ENCODE data around the gene CTAGE8.
"Not testable (repeated sequence)": the region's sequence is repeated elsewhere in the genome, so short reads cannot be mapped to it uniquely, and the experiment has no call there.

The CTAGE8 gene, protein sequence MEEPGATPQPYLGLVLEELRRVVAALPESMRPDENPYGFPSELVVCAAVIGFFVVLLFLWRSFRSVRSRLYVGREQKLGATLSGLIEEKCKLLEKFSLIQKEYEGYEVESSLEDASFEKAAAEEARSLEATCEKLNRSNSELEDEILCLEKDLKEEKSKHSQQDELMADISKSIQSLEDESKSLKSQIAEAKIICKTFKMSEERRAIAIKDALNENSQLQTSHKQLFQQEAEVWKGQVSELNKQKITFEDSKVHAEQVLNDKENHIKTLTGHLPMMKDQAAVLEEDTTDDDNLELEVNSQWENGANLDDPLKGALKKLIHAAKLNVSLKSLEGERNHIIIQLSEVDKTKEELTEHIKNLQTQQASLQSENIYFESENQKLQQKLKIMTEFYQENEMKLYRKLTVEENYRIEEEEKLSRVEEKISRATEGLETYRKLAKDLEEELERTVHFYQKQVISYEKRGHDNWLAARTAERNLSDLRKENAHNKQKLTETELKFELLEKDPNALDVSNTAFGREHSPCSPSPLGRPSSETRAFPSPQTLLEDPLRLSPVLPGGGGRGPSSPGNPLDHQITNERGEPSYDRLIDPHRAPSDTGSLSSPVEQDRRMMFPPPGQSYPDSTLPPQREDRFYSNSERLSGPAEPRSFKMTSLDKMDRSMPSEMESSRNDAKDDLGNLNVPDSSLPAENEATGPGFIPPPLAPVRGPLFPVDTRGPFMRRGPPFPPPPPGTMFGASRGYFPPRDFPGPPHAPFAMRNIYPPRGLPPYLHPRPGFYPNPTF

GRCh38 chr7:144269188-144269587 is at the start of gene CTAGE8:
CTAGE8 (minus strand) TSS chr7:144269288; CDS start chr7:144269250, 38 bp downstream.
- not testable (repeated sequence) for H3K4me3 ChIP-seq (ENCODE audit: low read depth, low read length); H3K9ac ChIP-seq (ENCODE audit: low read depth, low read length); H3K27ac ChIP-seq (ENCODE audit: low read depth, low read length); H3K9me3 ChIP-seq (ENCODE audit: control insufficient read depth, insufficient read depth, low read length); H3K36me3 ChIP-seq (ENCODE audit: control insufficient read depth, insufficient read depth, low read length); H3K27me3 ChIP-seq (ENCODE audit: control insufficient read depth, insufficient read depth, low read length); H3K4me1 ChIP-seq (ENCODE audit: control insufficient read depth, insufficient read depth, low read length)

- H3K9ac ChIP-seq (ENCODE audit: low read depth, low read length); H3K27me3 ChIP-seq (ENCODE audit: control insufficient read depth, insufficient read depth, low read length); H3K9me3 ChIP-seq (ENCODE audit: control insufficient read depth, insufficient read depth, low read length); H3K27ac ChIP-seq (ENCODE audit: low read depth, low read length); H3K36me3 ChIP-seq (ENCODE audit: control insufficient read depth, insufficient read depth, low read length); H3K4me3 ChIP-seq (ENCODE audit: low read depth, low read length); H3K4me1 ChIP-seq (ENCODE audit: control insufficient read depth, insufficient read depth, low read length): not testable (repeated sequence)
Measured at GRCh38 chr7:144317537-144317936, 48.4 kb upstream of the CTAGE8 start.

GRCh38 chr7:144311872-144312469 is 42.9 kb upstream of the CTAGE8 start, which contains the start of gene OR2A1:
OR2A1 (plus strand) TSS chr7:144312419; CDS start chr7:144318125, 5,706 bp downstream.
- not testable (repeated sequence) for H3K9me3 ChIP-seq (ENCODE audit: control insufficient read depth, insufficient read depth, low read length); H3K27ac ChIP-seq (ENCODE audit: low read depth, low read length); H3K9ac ChIP-seq (ENCODE audit: low read depth, low read length); H3K36me3 ChIP-seq (ENCODE audit: control insufficient read depth, insufficient read depth, low read length); H3K4me1 ChIP-seq (ENCODE audit: control insufficient read depth, insufficient read depth, low read length); H3K27me3 ChIP-seq (ENCODE audit: control insufficient read depth, insufficient read depth, low read length); H3K4me3 ChIP-seq (ENCODE audit: low read depth, low read length)

DNA sequence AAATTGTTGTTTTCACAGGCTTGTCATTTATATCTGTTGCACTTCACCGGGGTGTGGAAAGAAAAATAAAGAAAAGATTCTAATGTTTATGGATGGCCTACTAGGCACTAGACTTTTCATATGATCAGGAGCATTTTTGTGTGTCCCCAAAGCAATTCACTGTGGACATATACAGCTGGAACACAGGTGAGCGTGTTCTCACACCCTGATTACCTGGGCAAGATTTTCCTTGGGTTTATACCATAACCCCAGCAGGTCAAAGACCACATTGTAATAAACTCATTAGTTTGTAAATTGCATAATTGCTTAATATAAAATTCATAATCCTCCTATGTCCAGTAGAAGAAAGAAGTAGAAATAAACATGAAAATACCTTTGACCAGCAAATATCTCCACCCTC is 42.1 kb upstream of the CTAGE8 start:
- not testable (repeated sequence) for H3K4me1 ChIP-seq (ENCODE audit: control insufficient read depth, insufficient read depth, low read length); H3K9ac ChIP-seq (ENCODE audit: low read depth, low read length); H3K9me3 ChIP-seq (ENCODE audit: control insufficient read depth, insufficient read depth, low read length); H3K27me3 ChIP-seq (ENCODE audit: control insufficient read depth, insufficient read depth, low read length); H3K27ac ChIP-seq (ENCODE audit: low read depth, low read length); H3K4me3 ChIP-seq (ENCODE audit: low read depth, low read length); H3K36me3 ChIP-seq (ENCODE audit: control insufficient read depth, insufficient read depth, low read length)

GRCh38 chr7:144309702-144310101 is 40.6 kb upstream of the CTAGE8 start:
- not testable (repeated sequence) for H3K9ac ChIP-seq (ENCODE audit: low read depth, low read length); H3K4me3 ChIP-seq (ENCODE audit: low read depth, low read length); H3K9me3 ChIP-seq (ENCODE audit: control insufficient read depth, insufficient read depth, low read length); H3K27ac ChIP-seq (ENCODE audit: low read depth, low read length); H3K27me3 ChIP-seq (ENCODE audit: control insufficient read depth, insufficient read depth, low read length); H3K36me3 ChIP-seq (ENCODE audit: control insufficient read depth, insufficient read depth, low read length); H3K4me1 ChIP-seq (ENCODE audit: control insufficient read depth, insufficient read depth, low read length)

GRCh38 chr7:144305156-144305555 is 36.1 kb upstream of the CTAGE8 start:
- H3K4me1 ChIP-seq (ENCODE audit: control insufficient read depth, insufficient read depth, low read length): not testable (repeated sequence)

GRCh38 chr7:144303607-144304006 is 34.5 kb upstream of the CTAGE8 start:
- not testable (repeated sequence) for H3K4me3 ChIP-seq (ENCODE audit: low read depth, low read length); H3K9me3 ChIP-seq (ENCODE audit: control insufficient read depth, insufficient read depth, low read length); H3K36me3 ChIP-seq (ENCODE audit: control insufficient read depth, insufficient read depth, low read length); H3K9ac ChIP-seq (ENCODE audit: low read depth, low read length); H3K27me3 ChIP-seq (ENCODE audit: control insufficient read depth, insufficient read depth, low read length); H3K27ac ChIP-seq (ENCODE audit: low read depth, low read length); H3K4me1 ChIP-seq (ENCODE audit: control insufficient read depth, insufficient read depth, low read length)

More at GRCh38 chr7:144305156-144305555, 36.1 kb upstream of the CTAGE8 start:
- not testable (repeated sequence) for H3K36me3 ChIP-seq (ENCODE audit: control insufficient read depth, insufficient read depth, low read length); H3K4me3 ChIP-seq (ENCODE audit: low read depth, low read length); H3K27ac ChIP-seq (ENCODE audit: low read depth, low read length); H3K9me3 ChIP-seq (ENCODE audit: control insufficient read depth, insufficient read depth, low read length); H3K9ac ChIP-seq (ENCODE audit: low read depth, low read length); H3K27me3 ChIP-seq (ENCODE audit: control insufficient read depth, insufficient read depth, low read length)

GRCh38 chr7:144302578-144303303 is 33.7 kb upstream of the CTAGE8 start:
- H3K4me3 ChIP-seq (ENCODE audit: low read depth, low read length); H3K27me3 ChIP-seq (ENCODE audit: control insufficient read depth, insufficient read depth, low read length); H3K4me1 ChIP-seq (ENCODE audit: control insufficient read depth, insufficient read depth, low read length); H3K9me3 ChIP-seq (ENCODE audit: control insufficient read depth, insufficient read depth, low read length); H3K36me3 ChIP-seq (ENCODE audit: control insufficient read depth, insufficient read depth, low read length); H3K9ac ChIP-seq (ENCODE audit: low read depth, low read length); H3K27ac ChIP-seq (ENCODE audit: low read depth, low read length): not testable (repeated sequence)

GRCh38 chr7:144293794-144294499 is 24.9 kb upstream of the CTAGE8 start:
- H3K36me3 ChIP-seq (ENCODE audit: control insufficient read depth, insufficient read depth, low read length); H3K4me1 ChIP-seq (ENCODE audit: control insufficient read depth, insufficient read depth, low read length); H3K27ac ChIP-seq (ENCODE audit: low read depth, low read length); H3K9me3 ChIP-seq (ENCODE audit: control insufficient read depth, insufficient read depth, low read length); H3K4me3 ChIP-seq (ENCODE audit: low read depth, low read length); H3K9ac ChIP-seq (ENCODE audit: low read depth, low read length); H3K27me3 ChIP-seq (ENCODE audit: control insufficient read depth, insufficient read depth, low read length): not testable (repeated sequence)

- H3K9me3 ChIP-seq (ENCODE audit: control insufficient read depth, insufficient read depth, low read length); H3K4me1 ChIP-seq (ENCODE audit: control insufficient read depth, insufficient read depth, low read length); H3K27me3 ChIP-seq (ENCODE audit: control insufficient read depth, insufficient read depth, low read length); H3K27ac ChIP-seq (ENCODE audit: low read depth, low read length); H3K9ac ChIP-seq (ENCODE audit: low read depth, low read length); H3K36me3 ChIP-seq (ENCODE audit: control insufficient read depth, insufficient read depth, low read length); H3K4me3 ChIP-seq (ENCODE audit: low read depth, low read length): not testable (repeated sequence)
Measured at GRCh38 chr7:144292384-144293161, 23.5 kb upstream of the CTAGE8 start.
